Neuronal stem cell (in vitro differentiated cells): ENCODE data around the gene ZNF669.
A peak's percentile ranks its signal among the peaks of the same experiment; 100 is the strongest.

ENCODE experiments used
- DNase-seq: peaks from one replicate; pipeline ENCODE4 v3.0.0-alpha.2; 2013; ENCODE audit warnings: low spot score
- H2AFZ ChIP-seq: one replicate; pipeline ENCODE4 v1.6.1; 2013; ENCODE audit warnings: mild to moderate bottlenecking, low read length, inconsistent platforms
- H2AK5ac ChIP-seq: 2 replicates; pipeline ENCODE4 v1.6.1; 2013; ENCODE audit warnings: low read depth, mild to moderate bottlenecking, inconsistent platforms, low read length, moderate library complexity, mixed read lengths
- H2BK120ac ChIP-seq: 2 replicates; pipeline ENCODE4 v1.6.1; 2013; ENCODE audit warnings: low read depth, mild to moderate bottlenecking, inconsistent platforms, low read length, moderate library complexity, mixed read lengths
- H2BK12ac ChIP-seq: one replicate; pipeline ENCODE4 v1.6.1; 2013; ENCODE audit warnings: low read length, inconsistent platforms
- H2BK15ac ChIP-seq: 2 replicates; pipeline ENCODE4 v1.6.1; 2013; ENCODE audit warnings: mild to moderate bottlenecking, low read length, inconsistent platforms, mixed read lengths
- H2BK5ac ChIP-seq: one replicate; pipeline ENCODE4 v1.6.1; 2013; ENCODE audit warnings: inconsistent platforms, mild to moderate bottlenecking, low read length, moderate library complexity
- H3K14ac ChIP-seq: one replicate; pipeline ENCODE4 v1.6.1; 2013; ENCODE audit warnings: low read length, inconsistent platforms
- H3K18ac ChIP-seq: 2 replicates; pipeline ENCODE4 v1.6.1; 2013; ENCODE audit warnings: low read length, inconsistent platforms
- H3K23ac ChIP-seq: 2 replicates; pipeline ENCODE4 v1.6.1; 2013; ENCODE audit warnings: low read depth, mild to moderate bottlenecking, mixed read lengths, low read length, inconsistent platforms; ENCODE audit not compliant: poor library complexity
- H3K27ac ChIP-seq: replicated peaks from 3 replicates; pipeline ENCODE4 v1.5.1; 2013; ENCODE audit warnings: low read length, inconsistent platforms
- H3K27me3 ChIP-seq, 3 experiments: 2 replicates each; pipeline ENCODE4 v1.6.1; 2013; ENCODE audit warnings: low read length in 3 of 3, mild to moderate bottlenecking in 2 of 3, inconsistent platforms in 1 of 3, low read depth in 1 of 3, mixed read lengths in 1 of 3, moderate library complexity in 1 of 3; ENCODE audit not compliant: control insufficient read depth in 3 of 3, insufficient read depth in 3 of 3
- H3K36me3 ChIP-seq, 2 donors: replicated peaks in 1 of 2; 2 replicates each; pipeline ENCODE4 v1.6.1; 2013; ENCODE audit warnings: low read length in 2 of 2; ENCODE audit not compliant: control insufficient read depth in 2 of 2, insufficient read depth in 2 of 2
- H3K4ac ChIP-seq: 2 replicates; pipeline ENCODE4 v1.6.1; 2013; ENCODE audit warnings: inconsistent platforms, mild to moderate bottlenecking, low read length, moderate library complexity
- H3K4me1 ChIP-seq, 2 donors: 1 replicate in 1 of 2; 2 replicates in 1 of 2; pipeline ENCODE4 v1.6.1; 2013; ENCODE audit warnings: low read length in 2 of 2, low read depth in 1 of 2; ENCODE audit not compliant: control insufficient read depth in 2 of 2, insufficient read depth in 1 of 2
- H3K4me2 ChIP-seq: one replicate; pipeline ENCODE4 v1.6.1; 2013; ENCODE audit warnings: mild to moderate bottlenecking, low read length, inconsistent platforms; ENCODE audit not compliant: insufficient read depth, poor library complexity, severe bottlenecking
- H3K4me3 ChIP-seq, 2 donors: 2 replicates each; pipeline ENCODE4 v1.5.1; 2013; ENCODE audit warnings: low read length in 2 of 2, mild to moderate bottlenecking in 2 of 2, inconsistent platforms in 1 of 2, moderate library complexity in 1 of 2
- H3K79me1 ChIP-seq: one replicate; pipeline ENCODE4 v1.6.1; 2013; ENCODE audit warnings: low read depth, mild to moderate bottlenecking, inconsistent platforms, low read length, moderate library complexity
- H3K9ac ChIP-seq: one replicate; pipeline ENCODE4 v1.6.1; 2013; ENCODE audit warnings: mild to moderate bottlenecking, low read depth, low read length, inconsistent platforms; ENCODE audit not compliant: poor library complexity
- H3K9me3 ChIP-seq, 2 donors: replicated peaks in 1 of 2; 2 replicates each; pipeline versions ENCODE3 to v1.6.1; 2013; ENCODE audit warnings: low read length in 2 of 2, mild to moderate bottlenecking in 2 of 2, inconsistent platforms in 1 of 2, low read depth in 1 of 2, mixed read lengths in 1 of 2, moderate library complexity in 1 of 2; ENCODE audit not compliant: control insufficient read depth in 2 of 2, insufficient read depth in 1 of 2
- H4K8ac ChIP-seq: one replicate; pipeline ENCODE4 v1.6.1; 2013; ENCODE audit warnings: low read depth, mild to moderate bottlenecking, inconsistent platforms, low read length, moderate library complexity
- H4K91ac ChIP-seq: one replicate; pipeline ENCODE4 v1.6.1; 2013; ENCODE audit warnings: low read length, low read depth, mild to moderate bottlenecking, inconsistent platforms; ENCODE audit not compliant: poor library complexity
- WGBS, 2 donors: extraction: QIAGEN DNeasy Blood & Tissue Kit; methylation state at CpG; one replicate each; pipeline ENCODE4 v1.1.7; 2013; ENCODE audit warnings: missing lambda C conversion rate in 2 of 2, mixed read lengths in 1 of 2; ENCODE audit not compliant: insufficient read length in 2 of 2, insufficient replicate concordance in 1 of 2; ENCODE audit errors: extremely low coverage in 2 of 2; 5-methylcytosine and 5-hydroxymethylcytosine counted together

Gene ZNF669

DNA sequence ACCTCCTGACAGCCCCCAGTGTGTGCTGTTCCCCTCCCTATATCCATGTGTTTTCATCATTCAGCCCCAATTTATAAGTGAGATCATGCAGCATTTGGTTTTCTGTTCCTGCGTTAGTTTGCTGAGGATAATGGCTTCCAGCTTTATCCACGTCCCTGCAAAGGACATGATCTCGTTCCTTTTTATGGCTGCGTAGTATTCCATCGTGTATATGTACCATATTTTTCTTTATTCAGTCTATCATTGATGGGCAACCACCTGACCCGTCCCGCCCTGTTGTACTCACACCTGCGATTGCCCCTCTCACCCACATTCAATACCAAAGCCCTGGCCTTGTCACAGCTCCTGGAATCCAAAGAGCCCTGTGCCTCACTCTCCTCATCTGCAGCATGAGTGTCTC is 19.4 kb downstream of the ZNF669 start:
- H3K9ac ChIP-seq: no peak overlapping the region
- H2BK120ac ChIP-seq: no peak overlapping the region
- no peaks in the 10 kb centered on the region for H3K36me3 ChIP-seq
- peak overlapping the region; percentile 80 for H3K23ac ChIP-seq
- H2BK5ac ChIP-seq: no peak overlapping the region
- H3K79me1 ChIP-seq: no peaks in the 10 kb centered on the region
- H2BK12ac ChIP-seq: no peak overlapping the region
- DNase-seq: no peak
- H4K91ac ChIP-seq: no peak overlapping the region
- no peak overlapping the region for H3K18ac ChIP-seq
- H2BK15ac ChIP-seq: no peak overlapping the region
- H2AK5ac ChIP-seq: no peak overlapping the region
- H3K4me1 ChIP-seq: no peaks in the 10 kb centered on the region
- no peak overlapping the region for H3K4ac ChIP-seq
- no peak overlapping the region for H3K27ac ChIP-seq
- H2AFZ ChIP-seq: no peak overlapping the region
- H4K8ac ChIP-seq: no peak overlapping the region
- peaks cover 0 to 6% of the 10 kb centered on the region in 2 donors for H3K9me3 ChIP-seq
- no peaks in the 10 kb centered on the region for H3K27me3 ChIP-seq
- no CpG with 5 or more reads among the region's 8 CpGs for WGBS, 2 donors
- no peak overlapping the region for H3K4me3 ChIP-seq
- H3K4me2 ChIP-seq: no peak overlapping the region
- peak overlapping the region; percentile 89 for H3K14ac ChIP-seq

DNA sequence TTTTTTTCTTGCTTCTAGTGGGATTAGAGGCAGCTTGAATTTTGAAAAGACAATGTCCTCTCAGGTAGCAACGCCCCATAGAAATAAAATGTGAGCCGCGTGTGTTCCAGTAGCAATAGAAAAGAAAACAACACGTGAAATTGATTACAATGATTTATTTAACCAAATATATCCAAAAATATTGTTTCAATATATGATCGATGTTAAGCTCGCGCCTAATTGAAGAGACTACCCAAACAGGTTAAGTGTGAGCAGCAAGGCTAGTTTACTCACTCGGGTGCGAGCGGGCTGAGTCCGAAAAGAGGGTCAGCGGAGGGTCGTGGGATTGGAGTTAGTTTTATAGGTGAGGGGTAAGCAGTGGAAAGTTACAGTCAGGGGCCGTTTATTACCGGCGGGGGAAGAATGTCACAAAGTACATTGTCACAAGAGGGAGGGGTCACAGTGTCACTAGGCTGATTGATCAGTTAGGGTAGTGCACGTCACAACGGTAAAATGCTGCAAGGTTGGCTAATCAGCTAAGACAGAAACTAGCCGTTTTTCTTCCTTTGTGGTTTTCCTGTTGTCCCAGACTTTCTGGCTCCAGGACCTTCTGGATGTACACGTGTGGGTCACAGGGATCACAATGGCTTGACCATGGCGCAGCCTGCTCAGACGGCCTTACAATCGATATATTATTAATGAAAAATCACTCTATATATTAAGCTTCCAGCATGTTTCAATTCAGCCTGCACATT is 24.8 kb downstream of the ZNF669 start:
- Histone ChIP-seq H3K36me3 (peaks cover 9 to 19% of the 10 kb centered on the region in 2 donors), H3K4ac (no peak overlapping the region), H3K27ac (no peak overlapping the region), H3K9me3 (peaks cover 9 to 39% of the 10 kb centered on the region in 2 donors), H3K14ac (no peak overlapping the region), H2AFZ (peak overlapping the region; percentile 95), H3K4me3 (peak overlapping the region; percentile 59 to 83), H3K4me1 (no peaks in the 10 kb centered on the region), H4K91ac (no peak overlapping the region), H3K18ac (no peak overlapping the region), H3K79me1 (peaks cover 2% of the 10 kb centered on the region), H4K8ac (no peak overlapping the region), H2BK15ac (no peak overlapping the region), H3K23ac (no peak overlapping the region), H2BK12ac (no peak overlapping the region), H2BK120ac (no peak overlapping the region), H3K9ac (no peak overlapping the region), H3K27me3 (no peaks in the 10 kb centered on the region), H2BK5ac (no peak overlapping the region), H3K4me2 (no peak overlapping the region), H2AK5ac (no peak overlapping the region)
- 100% methylated on average over 1 of the region's 23 CpGs; no CpG with 5 or more reads in 1 of the 2 donors for WGBS, 2 donors
- DNase-seq: peak; percentile 4

DNA sequence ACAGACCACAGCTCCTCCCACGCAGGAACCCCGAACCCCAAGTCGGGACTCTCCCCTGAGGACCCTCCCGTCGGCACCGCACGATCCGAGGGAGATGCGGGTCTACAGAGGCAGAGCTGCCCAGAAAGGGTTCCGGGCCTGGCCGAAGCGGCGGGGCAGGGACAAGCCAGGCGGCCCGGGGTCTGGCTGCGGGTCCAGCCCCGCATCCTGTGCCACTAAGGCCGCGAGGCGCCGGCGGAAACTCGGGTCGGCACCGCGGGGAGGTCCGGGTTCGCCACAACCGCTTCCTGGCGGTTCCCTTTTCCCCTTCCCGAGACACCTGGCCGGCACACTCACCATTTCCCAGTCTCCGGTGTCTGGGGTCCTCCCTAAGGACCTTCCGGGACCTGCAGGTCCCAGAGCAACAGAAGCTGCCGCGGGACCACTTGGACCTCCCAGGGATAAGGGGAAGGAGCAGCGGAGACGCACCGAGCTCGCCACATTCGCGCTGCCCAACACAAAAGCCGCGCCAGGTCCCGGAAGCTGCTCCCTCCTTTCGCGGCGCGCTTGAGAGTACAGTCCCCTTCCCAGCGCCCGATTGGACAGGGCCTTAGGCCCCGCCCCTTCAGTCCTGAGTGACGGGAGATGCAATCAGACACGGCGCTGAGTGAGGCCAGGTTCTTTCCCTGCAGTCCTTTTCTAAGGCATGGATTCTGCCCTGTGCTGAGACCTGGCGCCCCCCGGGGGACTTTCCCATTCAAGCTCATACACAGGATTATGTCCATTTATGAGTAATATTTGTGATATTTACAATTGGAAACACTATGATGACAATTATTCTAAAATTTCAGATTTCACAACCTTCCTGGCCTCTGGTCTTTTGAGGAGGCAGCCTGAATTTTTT is 25.7 kb downstream of the ZNF669 start, which contains the start of gene ZNF670:
Gene ZNF670 (minus strand): TSS at position 554 of the 883 bp plus-strand sequence. CDS start 215 bp downstream, at position 339.
- peak within 1 kb of the TSS; percentile 34 for H3K23ac ChIP-seq
- no CpG with 5 or more reads among the region's 57 CpGs for WGBS, 2 donors
- H2BK120ac ChIP-seq: no peak within 1 kb of the TSS
- H4K91ac ChIP-seq: no peak within 1 kb of the TSS
- H2BK12ac ChIP-seq: no peak within 1 kb of the TSS
- peak within 1 kb of the TSS; percentile 82 for H2BK5ac ChIP-seq
- H3K18ac ChIP-seq: peak within 1 kb of the TSS; percentile 98
- H3K4me3 ChIP-seq: peak within 1 kb of the TSS; percentile 83 to 96
- H3K14ac ChIP-seq: peak within 1 kb of the TSS; percentile 84
- H4K8ac ChIP-seq: no peak within 1 kb of the TSS
- peak within 1 kb of the TSS; percentile 95 for H2AFZ ChIP-seq
- peak within 1 kb of the TSS; percentile 76 for H3K4ac ChIP-seq
- no peaks in the 10 kb centered on the region for H3K27me3 ChIP-seq
- peaks cover 13 to 47% of the 10 kb centered on the region in 2 donors for H3K9me3 ChIP-seq
- peak within 1 kb of the TSS; percentile 61 for H2AK5ac ChIP-seq
- H3K79me1 ChIP-seq: peaks cover 2% of the 10 kb centered on the region
- peaks cover 9 to 26% of the 10 kb centered on the region in 2 donors for H3K36me3 ChIP-seq
- peak within 1 kb of the TSS; percentile 59 for H3K27ac ChIP-seq
- no peaks in the 10 kb centered on the region for H3K4me1 ChIP-seq
- H3K4me2 ChIP-seq: peak within 1 kb of the TSS; percentile 71
- peak within 1 kb of the TSS; percentile 93 for H3K9ac ChIP-seq
- peak; percentile 91 for DNase-seq
- H2BK15ac ChIP-seq: no peak within 1 kb of the TSS

DNA sequence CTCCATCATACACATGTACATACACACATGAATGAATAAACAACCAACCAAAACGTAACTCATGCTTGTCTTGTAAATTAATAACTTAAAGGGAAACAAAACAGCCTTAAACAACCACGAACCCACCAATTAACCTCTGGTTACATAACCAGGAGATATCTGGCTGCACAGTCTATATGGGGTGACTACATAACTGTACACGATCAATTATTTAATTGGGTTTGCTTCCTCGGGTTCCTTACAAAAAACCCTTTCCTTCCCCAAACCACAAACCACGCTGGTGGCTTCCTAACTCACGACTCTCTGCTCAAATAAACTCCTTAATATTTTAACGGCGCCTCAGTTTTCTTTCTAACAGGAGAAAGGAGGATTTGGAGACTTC is 26.3 kb downstream of the ZNF669 start:
- Histone ChIP-seq H3K4ac (no peak overlapping the region), H4K8ac (no peak overlapping the region)
- no CpG with 5 or more reads among the region's 8 CpGs for WGBS, 2 donors

More for the DNA sequence above, 26.3 kb downstream of the ZNF669 start:
- Histone ChIP-seq H3K4me1 (no peaks in the 10 kb centered on the region), H3K23ac (peak overlapping the region; percentile 34), H2AFZ (peak overlapping the region; percentile 95), H3K9ac (no peak overlapping the region), H3K36me3 (peaks cover 9 to 29% of the 10 kb centered on the region in 2 donors), H3K27ac (no peak overlapping the region), H3K79me1 (peaks cover 2% of the 10 kb centered on the region), H3K27me3 (no peaks in the 10 kb centered on the region), H2AK5ac (peak overlapping the region; percentile 61), H3K4me3 (peak overlapping the region; percentile 83 to 96), H3K9me3 (peaks cover 17 to 53% of the 10 kb centered on the region in 2 donors), H3K4me2 (peak overlapping the region; percentile 71), H2BK12ac (no peak overlapping the region), H2BK5ac (peak overlapping the region; percentile 82), H4K91ac (no peak overlapping the region), H2BK120ac (no peak overlapping the region), H3K18ac (peak overlapping the region; percentile 98), H2BK15ac (no peak overlapping the region), H3K14ac (peak overlapping the region; percentile 84)
- DNase-seq: no peak
